ENCODE measurements around the gene SLC26A4.

Gene SLC26A4

GRCh38 chr7:107743567-107744344, 83.1 kb downstream of the SLC26A4 start, which contains the start of gene CBLL1:
CBLL1 (plus strand) TSS chr7:107744142; CDS start chr7:107744164, 22 bp downstream.
- TF ChIP-seq CTCF (IDR thresholded peaks at IDR 0.05; ENCODE audit: insufficient read depth, missing control alignments): peak; percentile 79
- DNase-seq (ENCODE audit: insufficient read length, low spot score): peak; percentile 47
- FAIRE-seq: no peak

GRCh38 chr7:107744345-107744750, 83.7 kb downstream of the SLC26A4 start:
- TF ChIP-seq CTCF (IDR thresholded peaks at IDR 0.05; ENCODE audit: insufficient read depth, missing control alignments): no peak
- no peak for FAIRE-seq

GRCh38 chr7:107746006-107746405, 85.4 kb downstream of the SLC26A4 start:
- FAIRE-seq (no peak), DNase-seq (ENCODE audit: insufficient read length, low spot score) (no peak)
- no peak for TF ChIP-seq CTCF (IDR thresholded peaks at IDR 0.05; ENCODE audit: insufficient read depth, missing control alignments)

More at GRCh38 chr7:107744345-107744750, 83.7 kb downstream of the SLC26A4 start:
- DNase-seq (ENCODE audit: insufficient read length, low spot score): no peak

DNA sequence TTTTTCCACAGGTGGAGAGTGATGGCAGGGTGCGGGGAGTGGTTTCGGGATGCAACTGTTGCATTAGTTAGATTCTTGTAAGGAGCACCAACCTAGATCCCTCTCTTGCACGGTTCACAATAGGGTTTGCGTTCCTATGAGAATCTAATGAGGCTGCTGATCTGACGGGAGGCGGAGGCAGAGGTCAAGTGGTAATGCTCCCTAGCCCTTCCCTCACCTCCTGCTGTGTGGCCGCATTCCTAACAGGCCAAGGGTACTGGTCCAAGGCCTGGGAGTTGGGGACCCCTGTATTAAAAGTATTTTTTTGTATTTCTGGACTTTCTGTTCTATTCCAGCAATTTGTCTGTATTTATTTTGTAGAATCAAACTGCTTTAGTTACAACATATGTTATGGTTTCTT, 90.5 kb downstream of the SLC26A4 start:
- DNase-seq (ENCODE audit: insufficient read length, low spot score): no peak
- no peak for TF ChIP-seq CTCF (IDR thresholded peaks at IDR 0.05; ENCODE audit: insufficient read depth, missing control alignments)
- no peak for FAIRE-seq

- no peak for DNase-seq (ENCODE audit: insufficient read length, low spot score)
- FAIRE-seq: no peak
- no peak for TF ChIP-seq CTCF (IDR thresholded peaks at IDR 0.05; ENCODE audit: insufficient read depth, missing control alignments)
Observed at GRCh38 chr7:107754642-107755041, 94.0 kb downstream of the SLC26A4 start.

- no peak for FAIRE-seq
- no peak for TF ChIP-seq CTCF (IDR thresholded peaks at IDR 0.05; ENCODE audit: insufficient read depth, missing control alignments)
- no peak for DNase-seq (ENCODE audit: insufficient read length, low spot score)
Observed at GRCh38 chr7:107758667-107759066, 98.0 kb downstream of the SLC26A4 start.

GRCh38 chr7:107767391-107767790, 106.8 kb downstream of the SLC26A4 start:
- no peak for TF ChIP-seq CTCF (IDR thresholded peaks at IDR 0.05; ENCODE audit: insufficient read depth, missing control alignments)
- FAIRE-seq: no peak
- DNase-seq (ENCODE audit: insufficient read length, low spot score): no peak
